ENCODE data around the gene GPR15.

GRCh38 chr3:98513091-98513511 is 18.7 kb upstream of the GPR15 start:
- no peak for TF ChIP-seq ATF3 (CRISPR knock-in tag; conservative IDR thresholded peaks at IDR 0.05)
- no peak for TF ChIP-seq CREB1 (CRISPR knock-in tag; IDR thresholded peaks at IDR 0.05)
- no peak for TF ChIP-seq IRF1 (CRISPR knock-in tag; IDR thresholded peaks at IDR 0.05)
- no peak for TF ChIP-seq CTCF (IDR thresholded peaks at IDR 0.05)
- TF ChIP-seq RELA (CRISPR knock-in tag; IDR thresholded peaks at IDR 0.05; ENCODE audit: borderline replicate concordance) = no peak
- no peak for TF ChIP-seq STAT6 (CRISPR knock-in tag; conservative IDR thresholded peaks at IDR 0.05; ENCODE audit: low read depth)
- TF ChIP-seq HMGXB4 (CRISPR knock-in tag; IDR thresholded peaks at IDR 0.05) = no peak
- no peak for TF ChIP-seq NFE2L1 (CRISPR knock-in tag; IDR thresholded peaks at IDR 0.05)
- no peak for TF ChIP-seq GRHL2 (CRISPR knock-in tag; IDR thresholded peaks at IDR 0.05; ENCODE audit: insufficient replicate concordance, severe bottlenecking)
- no peak for TF ChIP-seq JUN (CRISPR knock-in tag; IDR thresholded peaks at IDR 0.05)
- TF ChIP-seq PRRX2 (CRISPR knock-in tag; IDR thresholded peaks at IDR 0.05) = no peak

Data from WTC11 (cell line).